HG03196 (cell line): ENCODE data around the gene FZR1.

ENCODE experiments used
- ATAC-seq: cut with Tn5 transposase; IDR thresholded peaks from one replicate; pipeline ENCODE4 v1.9.1; 2021; ENCODE audit not compliant: unreplicated experiment

The FZR1 gene

GRCh38 chr19:3505598-3506383 lies at the start of gene FZR1:
Gene FZR1 (plus strand): TSS chr19:3506311. CDS start chr19:3522990, 16,679 bp downstream.
- peak; percentile 82 for ATAC-seq

- no peak for ATAC-seq
Observed at GRCh38 chr19:3456925-3457527, 49.1 kb upstream of the FZR1 start.

DNA sequence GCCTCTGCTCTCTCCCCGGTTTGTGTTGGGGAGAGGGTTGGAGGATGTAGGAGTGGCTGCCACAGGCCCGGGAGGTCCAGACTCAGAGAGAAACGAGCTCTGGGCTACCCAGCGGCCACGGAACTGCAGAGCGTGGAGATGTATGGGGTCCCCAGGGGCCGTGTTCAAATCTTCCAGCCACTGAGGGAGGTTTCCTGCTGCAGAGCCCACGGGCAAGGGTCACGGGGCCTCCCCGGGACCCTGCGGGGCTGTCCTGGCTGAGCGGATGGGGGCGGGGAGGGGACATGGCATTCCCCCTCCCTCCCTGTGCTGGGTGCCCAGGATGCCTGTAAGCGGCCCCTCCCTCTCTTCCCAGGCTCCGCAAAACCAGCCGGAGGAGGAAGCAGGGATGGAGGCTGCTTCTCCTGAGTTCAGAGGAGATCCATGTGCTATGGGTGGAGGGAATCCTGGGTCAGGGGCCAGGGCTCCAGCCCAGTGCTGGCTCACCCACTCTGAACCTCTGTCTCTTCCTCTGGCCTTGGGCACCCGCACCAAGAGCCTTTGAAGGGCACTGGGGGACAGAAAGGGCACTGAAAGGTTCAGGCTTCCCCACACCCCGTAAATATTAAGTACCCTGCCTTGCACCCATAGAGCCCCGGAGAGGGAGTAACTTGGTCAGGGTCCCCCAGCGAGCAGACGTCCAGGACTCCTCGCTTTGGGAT lies 48.4 kb upstream of the FZR1 start:
- ATAC-seq: no peak

- ATAC-seq: no peak
Observed at GRCh38 chr19:3458229-3459088, 47.7 kb upstream of the FZR1 start.

- ATAC-seq: no peak
Observed at GRCh38 chr19:3459089-3459881, 46.8 kb upstream of the FZR1 start.

- ATAC-seq: no peak
Observed at GRCh38 chr19:3459965-3460582, 46.0 kb upstream of the FZR1 start.

DNA sequence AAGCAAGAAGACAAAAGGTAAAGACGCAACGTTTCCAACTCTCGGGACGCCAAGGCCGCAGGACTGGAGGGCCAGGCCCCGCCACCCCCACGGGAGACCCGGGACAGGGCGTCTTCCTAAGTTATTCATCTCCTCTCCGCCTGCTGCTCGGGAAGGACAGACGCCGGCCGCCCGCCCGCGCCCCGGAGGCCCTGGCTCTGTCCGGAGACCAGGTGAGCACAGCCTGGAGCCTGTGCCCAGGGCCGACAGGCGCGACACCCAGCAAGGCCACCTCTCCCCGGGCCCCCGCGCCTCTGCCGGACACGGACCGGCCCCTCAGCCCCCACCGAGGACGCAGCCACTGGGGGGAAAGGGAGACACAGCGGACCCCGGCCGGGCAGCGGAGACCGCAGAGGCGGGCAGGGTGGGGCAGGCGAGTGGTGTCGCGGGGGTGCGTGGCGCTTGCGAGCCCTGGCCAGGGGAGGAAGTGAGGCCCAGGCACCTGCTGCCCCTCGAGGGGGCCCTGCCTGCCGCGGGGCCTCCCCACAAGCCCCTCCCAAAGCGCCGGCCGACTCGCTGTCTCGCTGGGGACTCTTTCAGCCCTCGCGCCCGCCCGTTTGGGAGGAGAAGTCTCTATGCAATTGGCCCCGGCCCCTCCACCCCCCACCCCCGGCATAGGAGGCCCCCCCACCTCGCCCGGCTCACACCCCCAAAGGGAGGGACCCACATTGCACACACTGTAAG lies 43.0 kb upstream of the FZR1 start:
- ATAC-seq: no peak

GRCh38 chr19:3463714-3464586 lies 42.2 kb upstream of the FZR1 start:
- ATAC-seq: no peak

- ATAC-seq: no peak
Observed at GRCh38 chr19:3464587-3465235, 41.4 kb upstream of the FZR1 start.

DNA sequence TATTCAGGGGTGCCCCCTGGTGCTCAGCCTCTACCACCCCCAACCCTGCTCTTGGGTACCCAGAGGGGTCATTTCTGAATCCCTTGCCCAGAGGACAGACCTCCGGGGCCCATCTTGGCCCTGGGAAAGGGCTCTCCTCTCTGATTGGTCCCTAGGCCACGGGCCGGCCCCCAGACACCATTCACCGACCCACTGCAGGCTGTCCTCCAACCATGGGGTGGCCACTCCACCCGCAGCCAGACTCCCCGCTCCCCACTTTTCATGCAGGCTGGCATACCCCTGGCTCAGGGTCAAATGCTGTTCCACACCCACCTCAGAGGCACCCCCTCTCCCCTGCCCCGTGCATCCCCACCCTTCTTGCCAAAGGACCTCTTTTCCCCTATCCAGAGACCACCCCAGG lies 40.6 kb upstream of the FZR1 start:
- no peak for ATAC-seq

DNA sequence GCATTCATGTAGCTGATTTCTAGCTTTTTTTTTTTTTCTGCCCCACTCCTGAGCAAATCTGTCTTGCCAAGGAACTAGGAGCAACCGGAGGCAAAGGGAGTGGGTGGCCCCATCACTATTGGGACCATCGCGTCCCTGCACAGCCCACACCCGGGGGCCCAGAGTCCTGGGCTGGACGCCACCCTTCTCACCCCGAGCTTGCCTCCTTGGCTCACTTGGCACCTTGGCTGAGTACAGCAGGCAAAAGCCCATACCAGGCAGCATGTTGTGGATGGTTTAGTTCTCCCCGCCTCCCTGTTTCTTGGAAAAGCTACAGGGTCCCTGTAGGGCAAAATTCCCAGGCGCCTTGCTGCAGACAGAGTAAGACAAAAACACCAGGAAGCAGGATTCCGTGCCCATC lies 39.5 kb upstream of the FZR1 start:
- ATAC-seq: no peak

- no peak for ATAC-seq
Observed at GRCh38 chr19:3467437-3468198, 38.5 kb upstream of the FZR1 start.

- ATAC-seq: no peak
Observed at GRCh38 chr19:3468211-3468610, 37.9 kb upstream of the FZR1 start.

DNA sequence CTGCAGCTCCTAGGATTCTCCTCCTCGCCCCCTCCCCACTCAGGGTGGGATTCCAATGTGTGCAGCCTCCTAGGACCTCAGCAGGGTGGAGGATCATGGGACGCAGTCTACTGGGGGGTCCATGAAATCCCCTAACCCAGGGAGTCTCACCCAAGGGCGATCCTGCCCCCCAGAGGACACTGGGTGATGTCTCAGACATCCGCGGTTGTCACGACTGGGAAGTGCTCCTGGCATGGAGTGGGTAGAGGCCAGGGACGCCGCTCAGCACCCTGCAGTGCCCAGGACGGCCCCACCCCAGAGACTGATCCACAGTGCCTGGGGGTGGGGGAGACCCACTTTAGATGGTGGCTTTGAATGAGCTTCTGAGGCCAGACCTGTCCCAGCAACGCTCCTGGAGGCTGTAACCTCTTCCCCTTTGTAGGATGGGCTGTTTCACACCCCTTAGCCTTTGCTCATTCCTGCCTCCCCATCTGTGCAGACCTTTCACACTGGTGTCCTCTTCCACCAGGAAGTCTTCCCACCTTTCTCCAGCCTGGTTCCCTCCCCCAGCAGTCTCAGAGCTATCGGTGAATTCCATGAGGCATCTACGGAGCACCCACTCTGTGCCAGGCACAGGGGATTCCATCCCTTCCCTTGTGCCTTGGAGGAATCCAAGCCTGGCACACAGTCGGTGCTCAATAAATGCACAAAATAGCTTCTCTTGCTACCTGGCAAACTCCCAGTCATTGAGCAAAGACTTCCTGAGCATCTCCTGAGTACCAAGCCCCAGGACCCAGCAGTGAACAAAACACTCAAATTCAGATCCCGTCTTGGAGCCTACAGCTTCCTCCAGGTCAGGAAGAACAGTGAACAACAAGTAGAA lies 36.2 kb upstream of the FZR1 start:
- ATAC-seq: no peak

DNA sequence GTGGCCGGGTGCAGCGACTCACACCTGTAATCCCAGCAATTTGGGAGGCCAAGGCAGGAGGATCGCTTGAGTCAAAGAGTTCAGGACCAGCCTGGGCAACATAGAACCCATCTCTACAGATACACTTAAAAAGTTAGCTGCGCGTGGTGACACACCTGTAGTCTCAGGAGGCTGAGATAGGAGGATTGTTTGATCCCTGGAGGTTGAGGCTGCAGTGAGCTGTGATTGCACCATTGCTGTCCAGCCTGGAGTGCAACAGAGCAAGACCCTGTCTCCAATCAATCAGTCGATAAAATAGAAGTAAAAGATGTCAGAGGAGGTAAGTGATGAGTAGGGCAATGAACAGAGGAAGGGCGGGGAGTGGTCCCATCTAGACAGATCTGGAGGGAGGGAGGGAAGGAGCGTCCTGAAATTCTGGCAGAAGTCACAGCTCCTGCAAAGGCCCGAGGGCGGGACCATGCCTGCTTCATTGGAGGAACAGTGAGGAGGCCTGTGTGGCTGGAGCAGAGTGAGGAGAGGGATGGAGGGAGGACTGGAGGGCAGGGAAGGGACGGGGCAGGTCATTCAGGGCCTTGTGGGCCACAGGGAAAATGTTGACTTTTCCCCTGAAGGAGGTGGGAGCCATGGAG lies 35.5 kb upstream of the FZR1 start:
- ATAC-seq: no peak
